Stimulated activated CD8-positive, alpha-beta memory T cell treated with anti-CD3 and anti-CD28 coated beads, Interleukin-12 subunit alpha, Interleukin-12 subunit beta, amount 100 ng/mL, for 1 hour (primary cell): ENCODE data around the gene C5orf58.

Experiments
- DNase-seq: peaks from one replicate; pipeline ENCODE4 v3.0.0-alpha.2; 2020; ENCODE audit warnings: low read depth

The C5orf58 gene

DNA sequence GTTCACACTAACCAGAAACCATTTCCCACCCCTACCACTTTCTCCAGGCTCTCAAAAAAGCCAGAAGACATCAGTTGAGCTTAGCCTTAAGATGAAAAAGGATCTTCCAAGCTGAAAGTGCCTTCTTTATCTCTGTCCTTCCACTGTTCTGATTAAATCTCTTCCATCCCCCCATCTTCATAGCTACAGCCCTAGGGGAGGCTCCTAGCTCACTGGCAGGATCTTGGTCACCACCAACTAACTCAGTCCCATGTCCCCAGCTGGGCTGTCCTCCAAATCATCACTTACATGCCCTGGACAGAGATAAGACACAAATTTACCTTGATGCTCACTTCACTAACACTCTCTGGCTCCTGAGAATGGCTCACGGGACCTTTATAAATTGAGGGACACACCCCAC, 50.5 kb downstream of the C5orf58 start:
- no peak for DNase-seq

GRCh38 chr5:170284231-170284630, 51.4 kb downstream of the C5orf58 start:
- DNase-seq, result no peak

GRCh38 chr5:170285181-170285580, 52.4 kb downstream of the C5orf58 start:
- no peak for DNase-seq

DNA sequence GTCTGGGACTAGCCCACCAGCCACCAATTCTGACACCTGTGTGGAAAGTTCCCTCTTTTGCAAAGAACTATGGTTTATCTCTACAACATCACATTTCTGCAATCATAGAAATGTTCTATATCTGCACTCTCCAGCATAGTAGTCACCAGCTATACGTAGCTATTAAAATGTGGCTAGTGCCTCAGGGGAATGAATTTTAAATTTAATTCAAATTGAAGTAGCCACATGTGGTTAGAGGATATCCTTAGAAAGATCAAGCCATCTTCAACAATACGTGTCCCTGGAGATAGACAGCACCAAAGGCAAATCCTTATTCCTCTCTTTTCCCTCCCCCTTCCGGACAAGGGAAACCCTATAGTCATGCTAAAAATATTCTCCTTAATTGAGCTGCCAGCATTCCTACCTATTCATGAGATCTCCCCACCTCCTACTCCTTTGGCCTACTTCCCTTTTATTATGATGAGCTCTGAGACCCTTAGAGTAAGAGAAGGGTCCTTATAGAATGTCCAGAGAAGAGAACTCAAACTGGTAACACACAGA, 53.7 kb downstream of the C5orf58 start:
- no peak for DNase-seq

GRCh38 chr5:170287532-170287931, 54.7 kb downstream of the C5orf58 start:
- no peak for DNase-seq

DNA sequence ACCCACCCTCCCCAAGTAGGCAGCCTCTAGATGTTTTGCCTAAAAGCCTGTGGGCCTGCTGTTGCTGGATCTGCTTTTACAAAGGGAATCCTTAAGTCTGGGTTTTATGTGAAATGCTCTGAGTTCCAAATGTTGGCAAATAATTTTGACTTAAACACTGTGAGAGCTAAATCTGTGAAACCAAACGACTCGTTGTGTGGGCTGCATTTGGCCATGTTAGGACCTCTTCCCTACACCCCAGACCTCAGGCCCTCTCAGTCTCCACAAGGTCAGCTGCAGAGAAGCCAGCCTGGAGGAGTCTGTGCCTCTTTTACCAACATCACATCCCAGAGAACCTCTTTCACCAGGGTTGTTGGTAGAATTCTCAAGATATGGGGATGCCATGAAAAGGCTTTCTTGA, 55.4 kb downstream of the C5orf58 start:
- no peak for DNase-seq

GRCh38 chr5:170288551-170288950, 55.8 kb downstream of the C5orf58 start:
- no peak for DNase-seq

DNA sequence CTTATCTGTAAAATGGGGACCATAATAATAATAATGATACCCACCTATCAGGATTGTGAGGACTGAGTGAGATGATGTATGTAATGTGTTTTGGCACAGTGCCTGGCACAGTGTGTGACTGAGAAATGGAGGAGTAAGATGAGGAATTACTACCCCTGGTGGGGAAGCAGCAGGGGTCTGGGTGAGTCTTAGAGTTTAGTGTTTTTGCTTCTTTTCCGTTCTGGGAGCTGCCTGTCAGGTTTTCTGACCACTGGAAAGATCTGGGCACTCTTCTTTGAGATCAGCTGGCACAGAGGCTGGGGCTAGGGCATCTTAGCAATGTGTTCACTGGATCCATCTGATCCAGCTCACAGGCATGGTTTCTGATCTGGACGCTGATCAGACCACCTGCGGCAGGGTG, 56.3 kb downstream of the C5orf58 start:
- no peak for DNase-seq

- no peak for DNase-seq
These were observed 57.0 kb downstream of the C5orf58 start for GRCh38 chr5:170289764-170290163.

GRCh38 chr5:170290498-170290897, 57.7 kb downstream of the C5orf58 start:
- DNase-seq, result no peak

DNA sequence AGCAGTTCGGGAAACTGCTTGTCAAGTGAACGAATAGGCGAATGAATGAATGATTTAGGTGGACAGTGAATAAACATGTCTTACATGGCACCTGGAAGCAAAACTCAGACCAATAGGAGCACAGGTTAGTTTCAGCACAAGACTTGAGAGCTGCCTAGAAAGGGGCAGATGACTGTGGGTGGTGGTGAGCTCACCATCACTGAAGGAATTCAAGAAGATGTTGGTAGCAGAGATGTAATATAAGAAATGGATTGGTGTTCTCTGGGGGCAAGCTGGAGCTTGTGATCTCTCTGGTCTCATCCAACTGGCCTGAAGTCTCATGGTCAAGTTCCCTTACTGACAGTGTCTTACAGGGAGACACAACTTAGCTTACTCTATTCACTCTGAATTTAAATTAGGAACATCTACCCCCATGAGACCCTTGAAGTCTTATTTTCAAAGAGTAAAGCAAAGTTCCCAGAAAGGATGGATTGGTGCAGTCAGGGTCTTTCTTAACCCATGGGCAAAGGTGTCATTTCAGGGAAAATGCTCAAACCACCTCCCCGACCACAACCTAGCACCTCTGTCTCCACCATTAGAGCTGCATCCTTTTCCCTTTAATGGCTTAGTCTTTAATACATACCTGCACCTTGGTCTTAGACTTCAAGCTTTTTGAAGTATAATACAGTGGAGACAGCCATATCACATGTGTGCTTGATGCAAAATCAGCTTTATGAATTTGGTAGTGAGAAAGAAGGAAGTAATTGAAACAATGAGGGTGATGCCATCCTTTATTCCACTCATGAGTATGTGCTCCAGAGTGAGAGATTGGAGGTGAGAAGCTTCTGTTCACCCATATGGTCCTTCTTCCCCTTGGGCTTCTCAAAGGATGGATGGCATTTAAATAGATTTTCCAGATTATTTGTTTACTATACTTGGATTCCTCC, 59.7 kb downstream of the C5orf58 start:
- DNase-seq, result no peak

DNA sequence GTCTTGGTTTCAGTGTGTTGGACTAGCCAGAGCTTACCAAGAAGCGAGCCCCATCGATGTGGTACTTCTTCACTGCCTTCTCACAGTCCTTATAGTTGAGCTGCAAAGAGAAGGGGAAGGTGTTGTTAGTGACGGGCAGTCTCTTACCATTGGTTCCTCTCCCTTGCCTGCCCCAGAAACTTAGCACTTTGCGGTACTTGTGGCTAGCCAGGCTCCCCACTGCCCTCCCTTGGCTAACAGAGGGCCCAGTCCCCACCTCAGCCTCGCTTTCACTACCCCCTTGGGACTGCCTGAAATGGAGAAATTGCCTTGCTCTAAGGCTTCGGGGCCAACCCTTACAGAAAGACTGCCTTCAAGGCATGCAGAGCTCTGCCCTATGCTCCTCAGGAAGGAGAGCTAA, 60.5 kb downstream of the C5orf58 start:
- no peak for DNase-seq

GRCh38 chr5:170294057-170294456, 61.3 kb downstream of the C5orf58 start:
- DNase-seq, result no peak

DNA sequence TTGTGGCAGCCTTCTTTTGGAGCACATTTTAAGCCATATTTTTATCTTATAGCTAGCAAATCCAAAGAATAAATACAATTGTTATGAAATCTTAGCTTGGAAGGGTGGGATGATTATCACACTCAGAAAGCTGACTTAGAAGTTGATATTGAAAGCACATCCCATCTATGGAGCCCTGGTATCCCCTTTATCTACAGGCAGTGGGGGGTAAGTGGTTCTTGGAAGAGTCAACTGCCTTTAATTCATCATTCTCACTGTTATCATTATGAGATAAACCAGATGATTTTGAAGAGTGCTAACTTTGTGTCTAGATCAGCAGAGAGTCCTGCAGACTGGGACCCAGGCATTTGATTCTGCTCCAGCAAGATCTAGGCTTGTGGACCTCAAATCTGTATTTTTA, 61.8 kb downstream of the C5orf58 start:
- no peak for DNase-seq
